Activated CD4-positive, alpha-beta T cell treated with anti-CD3 and anti-CD28 coated beads, Interleukin-2, Interleukin-6, amounts not matched to agents 100 ng/mL and 50 ng/mL, durations not matched to agents 16 hours and 8 hours (primary cell): ENCODE results near the gene TPK1.

Source experiments
- DNase-seq: peaks from one replicate; pipeline ENCODE4 v3.0.0-alpha.2; 2020

The TPK1 gene

DNA sequence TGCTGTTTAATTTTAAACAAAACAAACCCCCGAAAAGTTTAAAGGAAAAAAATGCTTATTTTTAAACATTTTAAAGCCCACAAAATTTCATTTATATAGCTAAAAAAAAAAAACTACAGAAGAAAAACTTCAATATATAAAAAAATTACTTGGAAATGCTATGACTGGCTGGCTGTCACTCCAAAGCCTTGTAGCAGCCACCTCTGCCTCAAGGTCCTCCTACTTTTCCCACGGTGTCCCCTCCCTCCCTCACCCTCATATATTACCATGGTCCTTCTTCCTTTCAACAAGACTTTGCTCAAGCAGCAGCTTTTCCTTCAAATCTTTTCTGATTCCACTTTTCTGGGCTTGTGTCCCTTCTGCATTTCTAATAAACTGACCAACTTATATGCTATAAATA, 122.0 kb downstream of the TPK1 start:
- DNase-seq, result no peak

DNA sequence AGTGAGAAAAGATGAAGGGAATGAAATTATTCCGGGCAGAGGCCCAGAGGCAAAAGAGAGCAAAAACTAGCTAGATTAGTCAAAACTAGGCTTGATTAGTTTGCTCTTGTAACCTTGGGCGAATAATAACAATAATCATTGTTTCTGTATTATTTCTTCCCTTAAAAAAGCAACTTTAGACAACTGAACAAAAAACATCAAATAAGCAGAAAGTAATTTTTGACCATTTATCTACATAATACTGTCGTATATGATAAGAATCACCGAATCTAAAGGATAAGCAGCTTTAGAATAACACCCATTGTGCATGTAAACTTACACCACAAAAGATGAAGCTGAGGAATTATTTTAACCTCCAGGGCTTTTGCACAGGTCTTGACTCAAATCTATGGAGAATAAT, 125.1 kb downstream of the TPK1 start:
- no peak for DNase-seq

GRCh38 chr7:144709066-144709465, 126.8 kb downstream of the TPK1 start:
- no peak for DNase-seq

DNA sequence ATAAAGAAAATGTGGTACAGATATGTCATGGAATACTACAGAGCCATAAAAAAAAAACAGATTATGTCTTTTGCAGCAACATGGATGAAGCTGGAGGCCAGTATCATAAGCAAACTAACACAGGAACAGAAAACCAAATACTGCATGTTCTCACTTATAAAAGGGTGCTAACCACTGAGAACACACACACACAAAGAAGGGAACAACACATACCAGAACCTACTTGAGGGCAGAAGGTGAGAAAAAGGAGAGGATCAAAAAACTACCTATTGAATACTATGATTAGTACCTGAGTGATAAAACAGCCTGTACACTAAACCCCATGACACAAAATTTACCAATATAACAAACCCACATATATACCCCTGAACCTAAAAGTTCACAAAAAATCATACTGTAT, 144.6 kb downstream of the TPK1 start:
- DNase-seq, result no peak

DNA sequence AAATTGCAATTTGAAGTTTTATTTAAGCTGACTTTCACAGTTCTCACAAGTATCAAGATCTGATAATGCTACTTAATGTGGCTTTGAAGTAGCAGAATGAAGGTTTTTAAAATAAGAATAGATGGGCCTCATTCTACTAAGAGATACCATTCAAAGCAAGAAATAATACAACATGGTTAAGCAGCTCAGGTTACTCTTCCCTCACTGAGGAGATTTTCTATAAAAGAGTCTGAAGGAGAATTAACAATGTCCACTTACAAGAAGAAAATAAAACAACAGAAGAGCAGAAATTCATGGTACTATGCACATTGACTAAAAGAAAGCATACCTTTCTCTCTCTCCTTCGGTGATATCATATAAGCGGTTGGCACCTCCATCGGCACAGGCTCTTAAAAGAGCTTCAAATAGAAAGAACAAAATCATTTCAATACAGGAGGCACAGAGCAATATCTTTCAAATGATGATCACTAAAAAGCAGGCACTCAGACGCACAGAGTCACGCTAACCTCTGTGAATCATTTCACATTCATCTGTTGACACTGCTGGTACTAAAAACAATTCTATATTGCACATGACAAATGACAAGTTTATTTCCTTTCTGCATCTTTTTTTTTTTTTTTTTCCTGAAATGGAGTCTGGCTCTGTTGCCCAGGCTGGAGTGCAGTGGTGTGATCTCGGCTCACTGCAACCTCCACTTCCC, 153.1 kb downstream of the TPK1 start:
- DNase-seq, result no peak

GRCh38 chr7:144676492-144676891, 159.4 kb downstream of the TPK1 start:
- DNase-seq, result no peak

- DNase-seq, result no peak
These were observed 161.3 kb downstream of the TPK1 start for GRCh38 chr7:144674550-144674949.

DNA sequence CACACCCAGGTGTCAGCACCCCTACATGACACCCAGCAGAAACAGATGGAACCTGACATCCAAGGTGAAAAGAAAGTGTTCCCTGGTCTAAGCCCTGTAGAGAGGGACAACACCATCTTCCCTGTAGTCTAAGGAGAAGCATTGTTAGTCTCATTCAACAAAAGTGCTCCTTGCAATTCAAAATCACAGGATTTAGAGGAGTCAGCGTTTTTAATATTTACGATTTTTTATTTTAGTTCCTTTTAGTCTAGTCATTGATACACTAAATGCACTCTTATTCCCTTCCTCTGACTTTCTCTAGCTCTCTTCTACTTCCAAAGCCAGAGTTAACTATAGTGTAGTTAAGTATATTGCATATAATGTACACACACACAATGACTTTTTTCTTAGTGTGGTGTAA, 163.0 kb downstream of the TPK1 start:
- no peak for DNase-seq

- DNase-seq, result no peak
These were observed 164.4 kb downstream of the TPK1 start for GRCh38 chr7:144671429-144671828.

- no peak for DNase-seq
These were observed 165.6 kb downstream of the TPK1 start for GRCh38 chr7:144670218-144670617.

- DNase-seq, result no peak
These were observed 167.3 kb downstream of the TPK1 start for GRCh38 chr7:144668503-144668902.

DNA sequence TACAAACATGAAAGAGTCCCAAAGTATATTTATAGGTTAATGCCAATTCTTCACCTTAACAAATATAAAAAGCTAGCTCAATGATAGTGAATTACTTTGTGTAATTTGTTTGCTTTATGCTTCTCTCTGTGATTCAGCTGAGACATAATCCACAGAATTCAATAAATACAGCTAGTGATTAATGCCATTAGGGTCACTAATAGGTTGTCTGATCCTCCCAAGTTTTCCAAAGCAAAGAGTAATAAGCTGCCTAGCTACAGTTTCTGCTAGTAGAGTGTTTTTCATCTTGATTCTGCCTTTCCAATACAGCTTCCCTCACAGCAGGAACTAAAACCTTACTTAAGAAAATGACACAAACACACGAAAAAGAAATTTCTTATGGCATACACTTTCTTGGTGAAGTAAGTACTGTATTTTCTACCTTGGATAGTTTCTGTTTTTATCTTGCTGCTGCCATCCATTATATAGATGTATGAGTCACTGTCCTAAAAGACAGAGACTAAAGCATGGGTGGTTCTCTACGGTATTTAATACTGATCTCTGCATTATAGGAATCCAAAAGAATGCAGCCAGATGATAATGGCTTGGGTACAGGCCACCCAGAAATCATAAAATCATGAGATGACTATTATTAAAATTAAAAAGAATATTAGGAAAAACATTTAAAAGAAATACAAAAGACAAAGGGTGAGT, 170.0 kb downstream of the TPK1 start:
- DNase-seq, result no peak

GRCh38 chr7:144659211-144659610, 176.6 kb downstream of the TPK1 start:
- no peak for DNase-seq

DNA sequence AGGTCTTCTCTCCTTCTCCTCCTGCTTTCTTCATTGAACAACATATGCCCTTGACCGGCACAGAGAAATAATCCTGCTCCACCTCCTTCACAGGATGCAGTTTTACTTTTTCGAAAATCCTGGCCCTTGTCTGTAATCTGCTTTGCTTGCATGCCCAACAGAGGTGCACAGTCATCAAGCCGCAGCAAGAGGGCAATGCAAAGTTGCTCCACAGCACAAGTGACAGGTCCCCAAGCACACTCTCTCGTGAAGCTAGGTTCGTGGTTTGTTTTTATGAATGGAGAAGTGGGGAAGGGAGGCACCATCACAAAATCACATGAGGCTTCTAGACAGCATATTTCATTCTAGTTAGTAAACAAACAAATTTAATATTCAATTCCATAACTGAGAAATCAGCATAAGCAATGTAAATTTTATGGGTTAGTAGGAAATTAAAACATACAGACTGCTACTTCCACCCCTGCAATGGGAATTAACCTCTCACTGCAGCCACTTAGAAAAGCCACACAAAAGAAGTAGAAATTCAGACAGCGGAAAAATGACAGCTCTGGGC, 178.8 kb downstream of the TPK1 start:
- no peak for DNase-seq

DNA sequence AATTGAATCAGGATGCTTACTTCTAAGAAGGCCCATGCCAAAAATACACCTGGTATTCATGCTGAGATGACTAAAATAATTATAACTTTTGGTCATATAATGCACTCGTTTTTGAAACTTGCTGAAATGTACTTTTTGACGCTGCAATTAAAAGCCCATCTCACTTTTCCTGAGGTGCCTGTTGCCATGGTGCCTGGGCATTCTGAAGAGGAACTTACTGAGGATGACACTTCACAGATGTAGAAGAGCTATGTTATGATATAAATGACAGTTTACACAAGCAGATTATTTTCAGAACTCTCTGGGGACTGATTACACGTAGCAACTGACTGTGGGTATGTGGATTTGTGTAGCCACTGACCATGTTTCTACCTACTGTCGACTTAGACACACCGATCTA, 182.4 kb downstream of the TPK1 start:
- DNase-seq, result peak; percentile 8

DNA sequence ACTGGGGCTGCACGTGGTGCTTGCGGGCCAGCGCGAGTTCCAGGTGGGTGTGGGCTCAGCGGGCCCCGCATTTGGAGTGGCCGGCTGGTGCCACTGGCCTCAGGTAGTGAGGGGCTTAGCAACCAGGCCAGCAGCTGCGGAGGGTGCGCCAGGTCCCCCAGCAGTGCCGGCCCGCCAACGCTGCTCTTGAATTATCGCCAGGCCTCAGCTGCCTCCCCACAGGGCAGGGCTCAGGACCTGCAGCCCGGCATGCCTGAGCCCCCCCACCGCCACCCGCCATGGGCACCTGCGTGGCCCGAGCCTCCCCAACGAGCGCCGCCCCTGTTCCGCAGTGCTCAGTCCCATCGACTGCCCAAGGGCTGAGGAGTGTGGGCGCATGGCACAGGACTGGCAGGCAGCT, 185.4 kb downstream of the TPK1 start:
- DNase-seq, result no peak

DNA sequence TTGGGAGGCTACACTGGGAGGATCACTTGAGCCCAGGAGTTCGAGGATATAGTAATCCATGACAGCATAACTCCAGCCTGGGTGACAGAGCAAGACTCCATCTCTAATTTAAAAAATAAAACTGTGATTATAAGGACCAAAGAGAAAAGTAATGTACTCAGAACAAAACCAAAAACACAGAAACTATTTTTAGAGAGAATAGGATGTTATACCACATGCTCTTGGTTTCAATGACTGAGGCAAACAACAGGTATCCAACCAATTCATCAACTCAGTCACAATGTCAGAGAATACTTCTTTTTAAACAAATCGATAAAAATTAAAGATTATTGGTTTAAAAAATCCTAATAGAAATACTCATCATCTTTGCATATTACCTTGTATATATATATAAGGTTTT, 186.7 kb downstream of the TPK1 start:
- DNase-seq, result no peak

GRCh38 chr7:144641389-144642044, 194.3 kb downstream of the TPK1 start:
- DNase-seq, result no peak

- no peak for DNase-seq
These were observed 203.1 kb downstream of the TPK1 start for GRCh38 chr7:144632724-144633123.

- DNase-seq, result no peak
These were observed 206.3 kb downstream of the TPK1 start for GRCh38 chr7:144629598-144629997.

GRCh38 chr7:144629011-144629410, 206.8 kb downstream of the TPK1 start:
- DNase-seq, result no peak

GRCh38 chr7:144628176-144628575, 207.7 kb downstream of the TPK1 start:
- no peak for DNase-seq

DNA sequence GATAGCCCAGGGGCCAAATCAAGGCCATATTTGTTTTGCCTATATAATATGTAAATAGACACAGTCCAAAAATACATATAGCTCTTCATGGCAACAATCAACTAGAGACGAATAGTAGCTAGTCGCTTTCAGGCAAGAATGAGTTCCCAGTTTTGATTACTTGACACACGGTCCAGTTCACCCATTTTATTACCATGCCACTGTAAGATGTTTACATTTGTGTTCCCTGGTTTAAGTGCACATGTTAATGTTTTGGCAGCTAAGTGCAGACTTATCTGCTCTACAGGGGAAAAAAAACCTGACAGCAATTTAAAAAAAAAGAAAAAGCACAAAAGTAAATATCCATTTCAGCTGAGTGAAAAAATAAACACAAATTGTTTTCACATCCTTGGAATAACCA, 213.1 kb downstream of the TPK1 start:
- no peak for DNase-seq

DNA sequence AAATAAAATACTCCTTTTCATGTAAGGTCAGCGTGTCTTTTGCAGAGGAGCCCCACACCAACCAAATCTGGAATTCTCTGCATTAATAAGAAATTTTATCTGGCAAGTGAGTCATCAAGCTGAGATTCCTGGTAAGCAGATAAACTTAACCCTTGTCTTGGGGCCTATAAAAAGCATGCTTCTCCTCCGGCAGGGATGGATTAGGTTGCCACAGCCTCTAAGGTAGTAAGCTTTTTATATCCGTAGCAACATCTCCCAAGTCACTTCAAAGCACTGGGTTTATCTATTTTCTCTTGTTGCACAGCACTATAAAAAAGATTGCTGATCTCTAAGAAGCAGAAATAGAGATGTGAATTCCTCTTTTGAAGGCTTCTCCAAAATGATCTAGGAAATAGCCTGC, 229.6 kb downstream of the TPK1 start:
- no peak for DNase-seq
